ENCODE data around the gene CD101.

Gene CD101

GRCh38 chr1:117059678-117060440 lies 58.3 kb downstream of the CD101 start, which contains the start of gene TTF2:
Gene TTF2, plus strand, starts transcription at chr1:117060326. Its CDS starts 21 bp downstream, at chr1:117060347.
- Histone ChIP-seq H3K18ac (ENCODE audit: low read length) (peak within 1 kb of the TSS; percentile 98), H3K79me1 (ENCODE audit: low read depth, low read length) (peaks cover 2% of the 10 kb centered on the region), H3K9me3 (replicated peaks in 1 of 2; ENCODE audit: control insufficient read depth in 2 of 2, insufficient read depth in 1 of 2, low read depth in 1 of 2, low read length in 2 of 2) (no peaks in the 10 kb centered on the region), H3K4me1 (ENCODE audit: control insufficient read depth in 2 of 2, insufficient read depth in 1 of 2, low read depth in 1 of 2, low read length in 2 of 2) (peaks cover 0 to 2% of the 10 kb centered on the region in 2 donors), H3K4ac (ENCODE audit: low read length) (no peak within 1 kb of the TSS), H3K4me3 (ENCODE audit: low read length in 2 of 2) (peak within 1 kb of the TSS; percentile 86 to 97), H3K36me3 (replicated peaks in 1 of 2; ENCODE audit: control insufficient read depth in 2 of 2, insufficient read depth in 2 of 2, low read length in 2 of 2) (peaks cover 0 to 31% of the 10 kb centered on the region in 2 donors), H3K27ac (replicated peaks; ENCODE audit: low read length) (peak within 1 kb of the TSS; percentile 96), H2BK120ac (ENCODE audit: low read depth, low read length) (no peak within 1 kb of the TSS), H2AK5ac (ENCODE audit: low read depth, low read length) (peak within 1 kb of the TSS; percentile 14), H4K8ac (ENCODE audit: low read depth, low read length) (peak within 1 kb of the TSS; percentile 92), H3K14ac (ENCODE audit: low read length) (peak within 1 kb of the TSS; percentile 47), H3K9ac (ENCODE audit: low read depth, low read length, poor library complexity) (peak within 1 kb of the TSS; percentile 85), H2AFZ (ENCODE audit: low read length) (peak within 1 kb of the TSS; percentile 94), H4K91ac (ENCODE audit: low read depth, low read length, poor library complexity) (no peak within 1 kb of the TSS), H3K27me3 (ENCODE audit: control insufficient read depth in 3 of 3, insufficient read depth in 3 of 3, low read depth in 1 of 3, low read length in 3 of 3) (no peaks in the 10 kb centered on the region), H3K23ac (ENCODE audit: low read depth, low read length, poor library complexity) (peak within 1 kb of the TSS; percentile 89), H2BK15ac (ENCODE audit: low read length) (peak within 1 kb of the TSS; percentile 37), H2BK5ac (ENCODE audit: low read length) (no peak within 1 kb of the TSS), H3K4me2 (ENCODE audit: insufficient read depth, low read length, poor library complexity, severe bottlenecking) (peak within 1 kb of the TSS; percentile 95), H2BK12ac (ENCODE audit: low read length) (no peak within 1 kb of the TSS)
- WGBS, 2 donors (ENCODE audit: extremely low coverage in 2 of 2, insufficient read length in 2 of 2, insufficient replicate concordance in 1 of 2), result no CpG with 5 or more reads among the region's 48 CpGs
- DNase-seq (ENCODE audit: low spot score), result peak; percentile 97

GRCh38 chr1:117060441-117061317 lies 59.1 kb downstream of the CD101 start:
- Histone ChIP-seq H3K79me1 (ENCODE audit: low read depth, low read length) (peaks cover 2% of the 10 kb centered on the region), H3K4me1 (ENCODE audit: control insufficient read depth in 2 of 2, insufficient read depth in 1 of 2, low read depth in 1 of 2, low read length in 2 of 2) (peaks cover 0 to 2% of the 10 kb centered on the region in 2 donors), H3K9ac (ENCODE audit: low read depth, low read length, poor library complexity) (peak overlapping the region; percentile 85), H2AK5ac (ENCODE audit: low read depth, low read length) (peak overlapping the region; percentile 14), H2BK120ac (ENCODE audit: low read depth, low read length) (no peak overlapping the region), H3K4ac (ENCODE audit: low read length) (no peak overlapping the region), H3K36me3 (replicated peaks in 1 of 2; ENCODE audit: control insufficient read depth in 2 of 2, insufficient read depth in 2 of 2, low read length in 2 of 2) (peaks cover 0 to 34% of the 10 kb centered on the region in 2 donors), H3K27me3 (ENCODE audit: control insufficient read depth in 3 of 3, insufficient read depth in 3 of 3, low read depth in 1 of 3, low read length in 3 of 3) (no peaks in the 10 kb centered on the region), H2AFZ (ENCODE audit: low read length) (peak overlapping the region; percentile 89), H2BK5ac (ENCODE audit: low read length) (no peak overlapping the region), H2BK15ac (ENCODE audit: low read length) (no peak overlapping the region), H2BK12ac (ENCODE audit: low read length) (no peak overlapping the region), H3K4me3 (ENCODE audit: low read length in 2 of 2) (peak overlapping the region; percentile 86 to 97), H3K9me3 (replicated peaks in 1 of 2; ENCODE audit: control insufficient read depth in 2 of 2, insufficient read depth in 1 of 2, low read depth in 1 of 2, low read length in 2 of 2) (no peaks in the 10 kb centered on the region), H3K23ac (ENCODE audit: low read depth, low read length, poor library complexity) (peak overlapping the region; percentile 6), H3K27ac (replicated peaks; ENCODE audit: low read length) (no peak overlapping the region), H4K8ac (ENCODE audit: low read depth, low read length) (no peak overlapping the region), H3K4me2 (ENCODE audit: insufficient read depth, low read length, poor library complexity, severe bottlenecking) (peak overlapping the region; percentile 95), H4K91ac (ENCODE audit: low read depth, low read length, poor library complexity) (no peak overlapping the region), H3K18ac (ENCODE audit: low read length) (peak overlapping the region; percentile 27), H3K14ac (ENCODE audit: low read length) (peak overlapping the region; percentile 25)
- no peak for DNase-seq (ENCODE audit: low spot score)
- WGBS, 2 donors (ENCODE audit: extremely low coverage in 2 of 2, insufficient read length in 2 of 2, insufficient replicate concordance in 1 of 2), result no CpG with 5 or more reads among the region's 42 CpGs

- H3K4me2 ChIP-seq (ENCODE audit: insufficient read depth, low read length, poor library complexity, severe bottlenecking), result no peak overlapping the region
- no CpG with 5 or more reads among the region's 2 CpGs for WGBS, 2 donors (ENCODE audit: extremely low coverage in 2 of 2, insufficient read length in 2 of 2, insufficient replicate concordance in 1 of 2)
- H3K36me3 ChIP-seq (replicated peaks in 1 of 2; ENCODE audit: control insufficient read depth in 2 of 2, insufficient read depth in 2 of 2, low read length in 2 of 2), result peaks cover 4 to 45% of the 10 kb centered on the region in 2 donors
- H3K9me3 ChIP-seq (replicated peaks in 1 of 2; ENCODE audit: control insufficient read depth in 2 of 2, insufficient read depth in 1 of 2, low read depth in 1 of 2, low read length in 2 of 2), result peaks cover 0 to 2% of the 10 kb centered on the region in 2 donors
- no peak overlapping the region for H3K9ac ChIP-seq (ENCODE audit: low read depth, low read length, poor library complexity)
- DNase-seq (ENCODE audit: low spot score), result no peak
- no peak overlapping the region for H2AFZ ChIP-seq (ENCODE audit: low read length)
- H3K79me1 ChIP-seq (ENCODE audit: low read depth, low read length), result peaks cover 2% of the 10 kb centered on the region
- H4K8ac ChIP-seq (ENCODE audit: low read depth, low read length), result no peak overlapping the region
- no peak overlapping the region for H3K23ac ChIP-seq (ENCODE audit: low read depth, low read length, poor library complexity)
- no peak overlapping the region for H2BK5ac ChIP-seq (ENCODE audit: low read length)
- no peak overlapping the region for H3K4me3 ChIP-seq (ENCODE audit: low read length in 2 of 2)
- no peak overlapping the region for H2BK15ac ChIP-seq (ENCODE audit: low read length)
- no peak overlapping the region for H3K4ac ChIP-seq (ENCODE audit: low read length)
- no peak overlapping the region for H2BK120ac ChIP-seq (ENCODE audit: low read depth, low read length)
- no peak overlapping the region for H3K18ac ChIP-seq (ENCODE audit: low read length)
- H2BK12ac ChIP-seq (ENCODE audit: low read length), result no peak overlapping the region
- H4K91ac ChIP-seq (ENCODE audit: low read depth, low read length, poor library complexity), result no peak overlapping the region
- H3K27me3 ChIP-seq (ENCODE audit: control insufficient read depth in 3 of 3, insufficient read depth in 3 of 3, low read depth in 1 of 3, low read length in 3 of 3), result no peaks in the 10 kb centered on the region
- no peak overlapping the region for H3K27ac ChIP-seq (replicated peaks; ENCODE audit: low read length)
- no peak overlapping the region for H2AK5ac ChIP-seq (ENCODE audit: low read depth, low read length)
- H3K4me1 ChIP-seq (ENCODE audit: control insufficient read depth in 2 of 2, insufficient read depth in 1 of 2, low read depth in 1 of 2, low read length in 2 of 2), result peaks cover 0 to 2% of the 10 kb centered on the region in 2 donors
- H3K14ac ChIP-seq (ENCODE audit: low read length), result no peak overlapping the region
Measured at GRCh38 chr1:117061986-117062415, 60.4 kb downstream of the CD101 start.

- no peak overlapping the region for H2AK5ac ChIP-seq (ENCODE audit: low read depth, low read length)
- DNase-seq (ENCODE audit: low spot score), result no peak
- no peak overlapping the region for H4K8ac ChIP-seq (ENCODE audit: low read depth, low read length)
- no peak overlapping the region for H4K91ac ChIP-seq (ENCODE audit: low read depth, low read length, poor library complexity)
- no peak overlapping the region for H3K14ac ChIP-seq (ENCODE audit: low read length)
- no peak overlapping the region for H3K23ac ChIP-seq (ENCODE audit: low read depth, low read length, poor library complexity)
- H2BK5ac ChIP-seq (ENCODE audit: low read length), result no peak overlapping the region
- H2AFZ ChIP-seq (ENCODE audit: low read length), result no peak overlapping the region
- H3K27me3 ChIP-seq (ENCODE audit: control insufficient read depth in 3 of 3, insufficient read depth in 3 of 3, low read depth in 1 of 3, low read length in 3 of 3), result no peaks in the 10 kb centered on the region
- H3K18ac ChIP-seq (ENCODE audit: low read length), result no peak overlapping the region
- H3K4me1 ChIP-seq (ENCODE audit: control insufficient read depth in 2 of 2, insufficient read depth in 1 of 2, low read depth in 1 of 2, low read length in 2 of 2), result no peaks in the 10 kb centered on the region
- peaks cover 2% of the 10 kb centered on the region for H3K79me1 ChIP-seq (ENCODE audit: low read depth, low read length)
- H3K4me2 ChIP-seq (ENCODE audit: insufficient read depth, low read length, poor library complexity, severe bottlenecking), result no peak overlapping the region
- H3K9ac ChIP-seq (ENCODE audit: low read depth, low read length, poor library complexity), result no peak overlapping the region
- peak overlapping the region; percentile 56 for H3K4ac ChIP-seq (ENCODE audit: low read length)
- no peak overlapping the region for H3K4me3 ChIP-seq (ENCODE audit: low read length in 2 of 2)
- H2BK120ac ChIP-seq (ENCODE audit: low read depth, low read length), result no peak overlapping the region
- no peak overlapping the region for H3K27ac ChIP-seq (replicated peaks; ENCODE audit: low read length)
- no peak overlapping the region for H2BK15ac ChIP-seq (ENCODE audit: low read length)
- H2BK12ac ChIP-seq (ENCODE audit: low read length), result no peak overlapping the region
- WGBS, 2 donors (ENCODE audit: extremely low coverage in 2 of 2, insufficient read length in 2 of 2, insufficient replicate concordance in 1 of 2), result no CpG with 5 or more reads among the region's 6 CpGs
- H3K9me3 ChIP-seq (replicated peaks in 1 of 2; ENCODE audit: control insufficient read depth in 2 of 2, insufficient read depth in 1 of 2, low read depth in 1 of 2, low read length in 2 of 2), result peaks cover 0 to 2% of the 10 kb centered on the region in 2 donors
- H3K36me3 ChIP-seq (replicated peaks in 1 of 2; ENCODE audit: control insufficient read depth in 2 of 2, insufficient read depth in 2 of 2, low read length in 2 of 2), result peaks cover 4 to 72% of the 10 kb centered on the region in 2 donors
Measured at GRCh38 chr1:117066367-117066766, 64.8 kb downstream of the CD101 start.

All from neuronal stem cell (in vitro differentiated cells).